Activated T-cell treated with anti-CD3 and anti-CD28 coated beads, Interleukin-2, amount 50 U/mL, for 1 hour (primary cell): Measurements from ENCODE around the gene SMYD3.

Experiments
- DNase-seq: peaks from one replicate; pipeline ENCODE4 v3.0.0-alpha.2; 2020

The SMYD3 gene

DNA sequence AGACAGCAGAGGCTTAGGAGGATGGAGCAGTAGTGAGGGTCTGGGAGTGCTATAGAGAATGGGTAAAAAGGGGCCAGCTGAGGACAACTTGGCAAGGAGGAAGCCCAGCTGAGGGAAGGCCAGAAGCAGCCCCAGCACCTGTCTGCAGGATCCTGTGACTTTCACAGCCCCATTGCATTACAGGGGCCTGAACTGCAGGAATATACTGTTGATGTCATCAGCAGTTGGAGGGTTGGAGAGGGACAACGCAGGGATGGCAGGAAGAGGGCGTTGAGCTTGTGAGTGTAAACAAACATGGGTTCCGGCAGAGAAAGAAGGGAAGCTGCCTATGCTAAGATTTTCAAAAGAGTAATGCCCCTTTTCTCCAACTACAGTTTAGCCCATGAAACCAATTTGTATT is 628.5 kb downstream of the SMYD3 start:
- no peak for DNase-seq

DNA sequence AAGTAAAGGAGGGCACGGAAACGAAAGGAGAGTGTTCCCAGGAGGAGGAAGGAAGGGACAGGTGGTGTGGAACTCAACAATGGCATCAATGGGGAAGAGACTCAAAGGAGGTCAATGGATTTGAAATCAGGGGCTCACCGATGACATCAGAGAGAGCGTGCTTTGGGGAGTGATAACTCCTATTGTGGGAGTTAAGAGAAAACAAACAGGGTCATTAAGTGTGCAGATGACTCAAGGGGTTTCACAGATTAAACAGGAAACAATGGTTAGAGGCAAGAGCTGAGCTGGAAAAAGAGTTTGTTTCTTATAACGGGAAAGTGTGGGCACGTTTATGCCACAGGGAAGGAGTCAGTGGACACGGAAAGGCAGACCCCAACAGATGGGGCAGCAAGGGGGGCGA is 629.1 kb downstream of the SMYD3 start:
- no peak for DNase-seq

DNA sequence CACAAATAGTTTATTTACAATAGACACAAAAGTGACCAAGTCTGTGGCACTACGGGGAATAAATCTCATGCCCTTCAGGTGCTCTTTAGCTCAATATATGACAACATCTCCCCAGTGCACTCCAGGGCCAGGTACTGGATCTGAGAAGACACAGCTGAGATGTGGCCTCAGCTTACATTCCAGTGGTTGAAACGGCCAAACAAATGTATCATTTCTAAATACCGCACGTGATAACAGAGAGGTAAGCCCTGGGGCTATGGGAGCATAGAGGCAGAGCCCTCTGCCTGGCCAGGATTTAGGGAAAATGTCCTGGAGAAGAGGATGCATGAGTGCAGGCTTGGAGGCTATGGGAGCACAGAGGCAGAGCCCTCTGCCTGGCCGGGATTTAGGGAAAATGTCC is 630.5 kb downstream of the SMYD3 start:
- DNase-seq = no peak

DNA sequence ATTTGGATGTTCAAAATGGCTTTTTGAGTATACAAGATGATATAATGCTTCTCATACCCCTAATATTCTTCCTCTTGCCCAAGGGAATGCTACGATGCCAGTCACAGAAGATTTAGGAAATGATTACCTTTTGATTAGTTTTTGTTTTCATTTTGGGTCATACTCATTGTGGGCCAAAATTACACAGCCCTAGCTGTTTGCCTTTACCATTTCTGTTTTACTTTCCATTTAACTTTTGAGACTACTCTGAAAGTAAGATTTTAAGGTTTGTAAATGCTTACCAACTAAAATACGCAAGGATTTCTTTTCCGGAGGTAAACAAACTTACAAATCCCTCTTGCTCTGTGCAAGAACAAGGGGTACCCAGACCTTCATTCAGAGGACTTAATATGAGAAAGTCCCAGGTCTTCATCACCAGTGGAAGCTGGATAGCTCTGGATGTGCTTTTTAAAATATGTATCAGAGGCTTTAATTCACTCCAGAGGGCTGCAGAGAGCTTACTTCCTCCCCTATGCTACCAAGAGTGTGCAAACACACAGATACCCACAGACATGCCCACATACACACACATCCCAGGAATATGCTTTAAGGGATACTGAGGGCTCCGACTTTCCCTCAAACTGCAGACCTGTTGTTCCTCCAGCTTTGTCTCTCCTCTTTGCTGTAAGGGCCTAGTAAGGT is 631.4 kb downstream of the SMYD3 start:
- no peak for DNase-seq

DNA sequence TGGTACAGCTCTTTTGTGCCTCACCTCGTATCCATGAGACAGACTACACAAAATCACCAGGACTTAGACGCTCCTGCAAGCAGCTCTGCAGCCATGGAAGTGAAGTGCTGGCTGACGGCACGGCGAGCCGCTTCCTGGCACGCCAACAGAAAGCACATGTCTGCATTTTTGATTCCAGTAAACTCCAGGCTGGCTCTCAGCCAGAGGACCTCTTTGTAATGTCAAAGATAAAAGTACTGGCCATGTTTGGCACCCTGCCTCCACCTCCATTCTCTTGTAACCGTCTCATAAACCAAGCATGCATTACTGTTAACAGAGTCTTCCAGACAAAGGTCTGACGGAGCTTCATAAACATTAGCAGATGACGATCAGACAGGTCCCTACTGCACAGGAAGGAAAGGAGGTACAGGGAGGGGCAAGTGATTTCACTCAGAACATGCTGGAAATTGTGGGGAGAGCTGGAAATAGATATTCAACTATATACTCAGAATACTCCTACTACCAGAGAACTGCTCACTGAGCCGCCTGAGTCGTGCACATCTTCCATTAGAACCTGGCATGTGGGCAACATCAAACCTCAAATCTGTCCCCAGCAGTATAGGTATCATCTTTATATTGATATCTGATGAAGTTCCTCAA is 632.0 kb downstream of the SMYD3 start:
- DNase-seq = no peak

DNA sequence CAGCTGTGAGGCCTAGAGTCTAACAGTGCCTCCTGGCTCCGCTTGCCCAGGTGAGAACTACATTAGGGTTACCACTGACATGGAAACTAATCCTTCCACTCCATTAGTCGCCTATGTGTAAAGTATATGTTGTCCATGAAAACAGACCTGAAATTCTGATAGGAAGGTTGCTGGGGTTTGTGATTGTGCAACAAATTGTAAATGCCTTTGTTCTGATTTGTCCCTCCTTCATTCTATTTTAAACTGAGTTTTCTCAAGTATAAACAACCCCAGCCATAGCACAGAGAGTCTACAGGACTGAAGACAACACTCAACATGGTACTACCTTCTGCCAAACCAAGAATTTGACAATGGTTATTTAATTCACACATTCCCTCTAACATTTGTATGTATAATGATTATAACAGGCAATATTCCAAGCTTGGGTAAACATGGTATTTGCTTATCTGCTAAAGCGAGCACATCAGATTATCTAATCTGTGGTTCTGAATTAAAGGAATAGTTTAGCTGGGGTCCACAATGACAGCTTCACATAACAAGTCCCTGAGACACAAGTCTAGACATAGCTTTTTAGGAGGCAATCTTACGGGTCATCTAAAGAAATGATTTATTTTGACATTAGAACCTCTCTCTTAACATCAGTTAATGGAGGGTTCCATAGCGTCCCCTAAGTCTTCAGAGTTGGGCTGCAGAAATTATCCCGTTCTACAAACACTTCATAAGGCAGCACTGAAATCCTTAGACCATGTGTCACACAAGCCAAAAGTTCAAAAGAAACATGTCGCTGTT is 633.0 kb downstream of the SMYD3 start:
- DNase-seq = no peak

DNA sequence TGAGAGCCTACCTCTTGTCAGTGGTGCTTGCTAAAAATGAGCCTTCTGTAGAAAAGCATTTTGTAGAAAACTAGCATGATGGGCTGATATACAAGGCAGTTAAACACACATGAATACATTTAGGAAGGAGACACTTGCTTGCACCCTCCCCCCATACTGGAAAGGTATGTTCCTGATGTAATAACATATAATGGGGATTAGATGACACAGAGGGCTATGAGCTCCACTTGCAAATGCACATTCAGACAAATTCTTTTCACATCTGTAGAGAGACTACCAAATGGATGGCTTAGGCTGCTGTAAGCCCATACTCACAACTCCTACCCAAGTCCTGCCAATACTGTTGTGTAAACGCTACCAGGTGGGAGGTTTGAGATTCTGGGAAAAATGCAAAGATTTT is 634.0 kb downstream of the SMYD3 start:
- DNase-seq = no peak

DNA sequence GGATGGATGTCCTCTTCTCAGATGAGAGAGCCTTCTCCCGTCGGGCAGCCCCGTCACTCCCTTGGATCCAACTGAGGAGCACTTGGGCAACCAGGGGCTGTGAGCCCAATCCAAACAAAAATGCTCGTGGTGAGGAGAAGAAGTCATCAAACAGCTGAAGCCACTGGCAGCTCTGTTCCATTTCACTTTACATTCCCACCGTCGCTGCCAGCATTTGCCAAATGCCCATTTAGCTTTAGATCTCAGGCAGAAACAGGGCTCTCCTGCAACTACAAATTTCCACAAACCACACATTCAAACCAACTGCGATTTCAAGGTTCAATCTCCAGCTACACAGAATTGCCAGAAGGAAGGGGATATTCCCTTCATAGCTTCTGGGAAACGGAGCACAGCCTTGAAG is 634.6 kb downstream of the SMYD3 start:
- DNase-seq = no peak

DNA sequence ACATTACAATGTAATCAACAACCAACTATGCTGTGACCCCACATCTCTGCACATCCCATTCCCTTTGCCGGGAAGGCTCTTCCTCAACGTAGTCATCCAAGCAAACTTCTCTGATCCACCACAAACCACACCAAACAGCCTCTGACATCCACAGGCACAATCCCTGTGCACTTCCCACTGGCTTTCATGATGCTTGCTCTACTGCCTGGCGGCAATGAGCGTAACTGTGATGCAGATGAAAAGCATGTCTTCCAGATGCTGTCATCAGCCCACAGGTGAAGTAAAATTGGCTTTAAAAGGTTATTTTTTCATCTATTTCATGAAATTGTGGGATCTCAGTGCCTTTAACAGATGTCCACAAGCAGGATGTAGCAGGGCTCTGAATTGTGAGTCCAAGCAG is 635.2 kb downstream of the SMYD3 start:
- DNase-seq = no peak

DNA sequence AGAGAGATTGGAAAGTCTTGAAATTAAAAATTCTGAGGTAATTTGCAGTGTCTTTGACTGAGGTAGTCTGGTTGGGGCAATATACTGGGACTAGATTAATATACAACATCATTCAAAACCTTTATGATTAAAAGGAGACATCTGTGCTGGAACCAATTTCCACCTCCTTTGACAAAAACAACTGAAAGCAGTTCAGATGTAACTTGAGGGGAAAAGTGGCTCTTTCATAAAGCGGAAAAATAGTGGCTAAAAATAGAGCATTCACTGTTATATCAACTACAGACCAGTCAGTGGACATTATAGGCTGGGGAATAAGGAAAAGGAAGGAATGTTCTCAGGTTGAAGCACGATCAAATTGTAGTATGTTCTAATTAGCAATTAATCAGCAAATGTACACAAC is 635.9 kb downstream of the SMYD3 start:
- no peak for DNase-seq

DNA sequence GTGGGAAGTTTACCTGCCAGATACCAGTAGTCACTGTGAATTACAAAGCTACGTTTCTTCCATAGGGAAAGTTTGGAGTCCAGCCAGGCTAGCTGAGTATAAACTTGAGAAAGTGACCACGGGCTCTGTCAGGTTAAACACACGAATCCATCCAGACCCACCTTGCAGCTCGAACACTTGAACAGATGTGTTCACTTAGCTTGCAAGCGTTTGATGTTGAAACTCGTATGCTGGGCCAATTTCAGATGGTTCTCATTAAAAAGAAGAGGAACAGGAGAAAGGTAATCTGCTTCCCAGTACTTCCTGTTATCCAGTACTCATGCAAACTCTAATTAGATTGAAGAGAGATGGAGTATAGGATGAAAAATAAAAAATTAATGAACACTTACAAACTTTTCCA is 636.4 kb downstream of the SMYD3 start:
- DNase-seq = no peak

DNA sequence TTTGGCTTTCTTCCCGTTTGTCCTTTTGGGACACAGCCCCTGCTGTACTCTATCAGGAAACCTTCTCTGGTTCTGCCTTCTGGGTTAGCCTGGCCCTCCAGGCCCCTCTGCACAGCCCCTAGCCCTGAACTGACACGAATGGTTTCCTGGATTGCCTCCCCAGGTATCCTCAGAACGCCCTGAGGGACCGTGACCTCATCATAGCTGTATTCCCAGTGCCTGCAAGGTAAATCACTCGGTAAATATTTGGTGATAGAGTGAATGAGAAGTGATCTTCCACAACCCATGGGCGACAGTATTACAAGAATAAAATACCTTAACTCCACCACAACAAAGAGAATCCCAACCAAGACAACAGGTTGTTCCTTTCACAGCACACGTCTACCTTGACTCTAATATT is 637.2 kb downstream of the SMYD3 start:
- DNase-seq = no peak

DNA sequence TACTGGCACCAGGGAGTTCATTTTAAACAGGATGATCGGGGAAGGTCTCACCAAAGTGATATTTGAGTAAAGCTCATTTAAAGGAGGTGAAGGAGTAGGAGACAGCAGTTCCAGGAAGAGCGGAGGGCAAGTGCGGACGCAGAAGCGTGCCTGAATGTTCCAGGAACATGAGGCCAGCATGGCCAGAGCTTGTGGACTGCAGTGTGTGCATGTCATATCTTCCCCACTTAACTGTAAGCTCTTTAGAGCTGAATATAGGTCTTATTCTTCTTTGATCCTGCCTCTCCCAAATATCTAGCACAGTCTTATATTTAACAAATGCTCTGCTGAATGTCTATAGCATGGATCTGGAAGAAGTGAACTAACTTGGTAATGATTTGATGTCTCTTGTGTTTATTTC is 639.3 kb downstream of the SMYD3 start:
- no peak for DNase-seq

DNA sequence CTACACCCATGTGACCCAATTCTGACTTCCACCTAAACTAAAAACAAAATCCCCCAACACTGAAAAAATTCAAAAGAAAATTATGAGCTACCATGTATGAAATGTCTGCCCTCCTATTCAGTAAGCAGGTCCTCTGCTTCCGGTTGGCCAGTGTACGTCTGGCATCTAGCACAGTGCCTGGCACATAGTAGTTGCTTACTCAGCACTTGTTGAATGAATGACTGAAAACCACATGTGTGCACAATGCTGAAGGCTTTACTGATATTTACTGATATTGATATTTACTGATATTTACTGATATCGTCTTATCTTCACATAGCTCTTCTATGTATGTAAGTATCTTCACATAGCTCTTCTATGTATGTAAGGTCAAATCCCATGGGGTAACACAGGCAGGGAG is 642.2 kb downstream of the SMYD3 start:
- DNase-seq = no peak

DNA sequence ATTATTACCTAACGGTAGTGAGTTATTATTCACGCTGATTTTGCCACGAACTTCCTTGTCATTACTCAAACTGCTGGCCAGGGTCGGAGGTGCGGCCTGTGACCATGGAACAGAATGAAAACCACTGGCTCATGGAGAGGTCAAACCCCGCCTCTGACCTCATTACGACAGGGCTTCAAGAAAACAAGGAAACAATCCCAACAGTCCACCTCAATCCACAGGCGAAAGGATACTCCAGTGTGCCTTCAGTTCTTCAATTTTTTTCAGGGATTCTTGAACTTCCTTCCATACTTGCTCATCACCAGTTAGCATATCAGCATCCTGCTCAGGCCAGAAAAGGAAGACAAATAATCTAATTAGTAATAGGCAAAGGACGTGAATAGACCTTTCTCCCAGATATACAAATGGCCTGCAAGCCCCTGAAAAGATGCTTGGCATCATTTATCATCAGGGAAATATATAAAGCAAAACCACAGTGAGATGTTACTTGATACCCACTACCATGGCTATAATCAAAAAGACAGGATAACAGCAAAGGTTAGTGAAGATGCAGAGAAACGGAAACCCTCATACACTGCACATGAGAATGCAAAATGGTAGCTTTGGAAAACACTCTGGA is 643.4 kb downstream of the SMYD3 start:
- no peak for DNase-seq

DNA sequence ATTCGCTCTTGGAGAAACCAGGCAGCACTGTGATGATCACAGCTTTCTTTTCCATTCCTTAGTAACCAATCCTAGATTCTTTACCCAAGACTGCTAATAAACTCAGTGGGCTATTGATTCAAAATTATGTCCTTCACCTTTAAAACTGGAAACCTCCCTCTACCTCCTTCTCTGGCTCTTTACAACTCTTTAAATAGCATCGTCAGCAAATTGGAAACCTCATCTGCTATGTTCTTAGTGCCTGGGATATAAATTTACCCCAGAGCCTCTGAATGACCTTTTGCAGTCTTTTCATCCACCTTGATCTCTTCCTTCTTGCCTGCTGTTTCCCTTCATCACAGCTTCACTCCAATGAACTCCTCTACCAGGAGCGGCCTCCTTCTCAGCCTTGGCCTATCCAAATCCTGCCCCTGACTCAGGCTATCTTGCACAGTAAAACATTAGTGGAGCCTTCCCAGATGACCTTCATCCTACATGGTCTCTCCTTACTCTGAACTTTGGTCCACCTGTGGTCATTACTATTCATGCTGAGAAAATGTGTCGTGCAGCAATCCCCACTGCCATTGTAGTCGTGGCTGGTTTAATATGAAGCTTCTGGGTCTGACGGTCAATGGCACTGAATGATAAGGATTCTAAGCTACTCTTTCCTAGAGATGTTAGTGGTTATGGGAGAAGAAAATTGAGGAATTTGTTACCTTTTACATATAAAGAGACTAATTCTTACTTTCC is 644.1 kb downstream of the SMYD3 start:
- DNase-seq = no peak

DNA sequence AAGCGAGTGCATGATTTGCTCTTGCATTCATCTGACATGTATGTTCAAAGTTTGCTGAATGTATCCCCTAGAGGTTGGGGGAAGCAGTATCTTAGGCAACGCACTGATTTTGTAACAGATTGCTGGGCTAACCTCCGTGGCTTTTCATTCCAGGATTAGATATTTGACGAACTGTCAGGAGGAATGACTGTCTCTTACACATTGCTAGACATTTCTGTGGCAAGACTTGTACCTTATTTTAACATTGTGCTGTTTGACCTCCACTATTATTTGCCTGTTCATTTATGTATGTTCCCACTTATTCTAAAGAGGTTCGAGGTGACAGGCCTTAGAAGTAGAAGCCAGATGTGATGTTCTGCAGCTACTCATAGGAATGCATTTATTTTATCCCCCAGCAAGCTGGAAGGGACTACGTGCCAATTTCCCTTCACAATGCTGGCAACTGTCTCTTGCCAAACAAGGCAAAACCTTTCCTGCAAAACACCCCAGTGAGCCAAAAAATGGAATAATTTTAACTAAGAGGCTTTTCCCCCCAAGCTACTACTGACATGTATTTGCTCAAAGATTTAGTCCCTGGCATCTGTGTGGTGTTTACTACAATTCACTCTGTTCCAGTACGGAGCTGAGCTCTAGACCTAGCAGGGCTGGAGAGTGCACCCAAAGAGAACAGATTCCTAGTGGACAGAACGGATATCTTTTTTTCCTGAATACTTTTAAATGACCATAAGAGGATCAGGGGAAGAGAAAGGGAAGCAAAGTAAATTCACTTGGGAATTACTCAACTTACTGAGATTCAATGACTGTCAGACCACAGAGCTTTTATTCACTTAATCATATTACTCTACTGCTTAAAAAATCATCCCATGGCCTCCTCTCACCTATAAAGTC is 646.2 kb downstream of the SMYD3 start:
- DNase-seq = no peak

DNA sequence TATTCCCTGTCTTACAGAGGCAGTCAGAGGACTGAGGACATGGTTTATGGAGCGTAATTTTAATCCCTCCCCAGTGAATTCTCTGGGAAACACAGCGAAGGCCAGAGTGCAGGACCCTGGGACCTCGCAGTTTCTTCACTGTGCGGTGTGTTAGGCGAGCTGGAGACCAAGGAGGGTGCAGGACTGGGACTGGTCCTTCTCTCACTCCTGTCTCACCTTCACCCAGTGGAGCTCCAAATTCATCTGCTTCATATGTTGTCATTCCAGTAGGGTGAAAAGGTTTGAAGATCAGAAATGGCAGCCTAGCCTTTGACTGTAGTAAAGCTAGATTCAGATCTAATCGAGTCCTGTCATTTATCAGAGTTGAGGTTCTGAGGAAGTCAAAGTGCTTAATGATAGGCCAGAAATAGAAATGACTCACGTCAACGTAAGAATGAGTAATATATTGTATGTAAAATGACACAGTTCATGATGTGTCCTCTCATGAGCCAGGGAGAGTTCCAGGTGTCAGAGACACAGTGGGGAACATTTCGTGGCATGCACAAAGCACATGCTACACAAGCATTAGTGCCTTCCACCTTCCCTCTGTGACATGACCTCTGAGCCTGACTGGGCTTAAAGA is 647.5 kb downstream of the SMYD3 start:
- no peak for DNase-seq

DNA sequence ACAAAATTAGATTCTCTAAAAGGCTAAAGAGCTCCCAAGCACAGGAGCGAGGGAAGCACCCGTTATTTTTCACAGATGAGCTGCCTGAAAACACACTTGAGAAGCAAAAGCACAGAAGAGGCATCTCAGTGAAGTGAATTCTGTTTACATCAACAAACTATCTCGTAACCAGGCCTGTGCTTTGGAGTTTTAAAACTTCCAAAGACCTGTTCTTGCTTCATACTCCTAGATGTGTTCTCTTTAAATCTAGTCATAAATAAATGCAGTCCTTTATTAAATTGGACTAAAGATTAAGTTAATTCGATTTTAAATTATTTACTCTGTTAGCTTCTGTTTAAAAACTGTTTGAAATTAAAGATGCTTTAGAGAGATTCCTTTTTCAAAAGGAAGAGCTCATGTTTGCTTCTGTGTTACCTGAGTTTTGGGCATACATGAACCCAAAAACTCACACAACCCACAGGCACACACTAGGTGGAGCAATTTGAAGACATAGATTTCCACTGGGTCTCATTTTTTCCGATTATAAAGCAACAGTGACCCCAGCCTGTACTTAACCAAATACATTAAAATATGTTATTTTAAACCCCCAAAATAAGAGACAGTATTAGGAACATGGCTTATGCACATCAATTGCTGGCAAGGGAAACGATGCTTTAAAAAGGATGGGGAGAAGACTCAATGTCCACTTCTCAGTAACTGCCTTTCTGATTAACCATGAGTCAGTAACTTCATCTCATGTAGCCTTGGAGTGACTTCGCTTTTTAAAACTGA is 648.2 kb downstream of the SMYD3 start:
- DNase-seq = no peak

DNA sequence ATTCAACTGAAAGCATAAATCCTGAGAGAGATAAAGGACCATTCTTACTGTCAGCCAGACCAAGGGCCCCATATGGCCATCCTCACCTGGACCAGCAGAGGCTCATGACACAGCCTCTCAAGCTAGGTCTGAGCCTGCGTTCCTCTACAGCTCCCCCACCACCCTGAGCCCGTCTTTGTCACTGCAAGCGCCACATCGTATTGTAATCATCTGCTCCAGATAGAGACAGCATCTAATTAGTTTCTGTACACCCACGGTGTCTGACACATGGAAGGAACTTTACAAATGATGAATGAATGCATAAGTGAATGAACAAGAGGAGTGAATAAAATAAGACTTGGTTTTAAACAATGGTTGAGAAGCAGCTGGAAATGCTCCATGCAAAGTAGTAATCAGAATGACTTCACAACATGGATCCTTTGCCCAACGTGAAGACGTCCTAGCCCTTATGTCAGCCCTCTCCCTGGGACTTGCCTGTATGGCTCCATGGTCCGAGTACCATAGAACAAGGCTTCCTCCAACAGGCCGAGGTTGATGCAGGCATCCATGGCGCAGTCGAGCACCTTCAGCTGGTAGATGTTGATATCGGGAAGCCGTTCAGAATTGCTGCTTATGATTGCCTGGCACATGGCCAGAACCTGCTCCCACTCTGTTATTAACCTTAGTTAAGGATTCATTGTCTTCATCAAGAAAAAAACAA is 648.9 kb downstream of the SMYD3 start:
- no peak for DNase-seq
